HepG2 (cell line): ENCODE results near the gene CHST11. TPM values are rescaled to one million over a fixed set of nuclear protein-coding genes. Genes with fewer than 3 reads are reported as not detected.

Source experiments
- ATAC-seq: fragments of 200-7000 bp; cut with Tn5 transposase; 3 replicates; pipeline ENCODE4 v1.9.1; 2020; ENCODE audit warnings: mild to moderate bottlenecking, moderate library complexity
- BruUV-seq: library from RNA; stranded (reverse); fragments of 400-500 nt; replicated peaks from 2 replicates; lab custom pipeline; 2021; lab: Mats Ljungman, UMichigan
- CTCF ChIA-PET: fragments of 300-600 bp; formaldehyde crosslinking; extraction: SDS; loops from one replicate; lab custom pipeline; 2021; ENCODE audit warnings: low total read pairs, inconsistent platforms, low intra/inter-chr PET ratio; lab: Yijun Ruan, JAX
- POLR2A ChIA-PET: fragments of 350-600 bp; sonication (Branson Sonifier 250); formaldehyde crosslinking; loops from one replicate; lab custom pipeline; 2020; ENCODE audit warnings: antibody characterized with exemption, inconsistent platforms; lab: Yijun Ruan, JAX
- DNase-seq: peaks from one replicate; pipeline ENCODE4 v3.0.0-alpha.2; 2015; ENCODE audit warnings: low spot score
- FAIRE-seq: peaks from 3 replicates; lab custom pipeline; 2011; peaks lifted over from hg19 to GRCh38; lab: Jason Lieb, UNC
- H2AFZ ChIP-seq: one replicate; pipeline ENCODE4 v1.6.1; 2011; ENCODE audit warnings: low read length, inconsistent platforms
- H3K27ac ChIP-seq: fragments of 300-600 bp; 3 replicates; pipeline ENCODE4 v1.8.0; 2011; ENCODE audit warnings: mixed run types, mild to moderate bottlenecking, mixed read lengths, low read length, inconsistent platforms; ENCODE audit not compliant: insufficient read depth; ENCODE audit errors: extremely low read length
- H3K27me3 ChIP-seq, 2 experiments: fragments of 200-600 bp in 1 of 2; 2 replicates in 1 of 2; 3 replicates in 1 of 2; pipeline versions ENCODE4 v1.6.0 to v1.8.0; 2011; ENCODE audit warnings: low read length in 2 of 2, mild to moderate bottlenecking in 2 of 2, moderate library complexity in 2 of 2, inconsistent platforms in 1 of 2; ENCODE audit not compliant: insufficient read depth in 2 of 2, control insufficient read depth in 1 of 2
- H3K36me3 ChIP-seq, 2 experiments: fragments of 200-600 bp in 1 of 2; replicated peaks in 1 of 2; 2 replicates in 1 of 2; 3 replicates in 1 of 2; pipeline versions ENCODE4 v1.5.1 to v1.8.0; 2011; ENCODE audit warnings: low read length in 2 of 2, inconsistent platforms in 1 of 2; ENCODE audit not compliant: insufficient read depth in 2 of 2, control insufficient read depth in 1 of 2
- H3K4me1 ChIP-seq: 2 replicates; pipeline ENCODE4 v1.5.1; 2012; ENCODE audit warnings: low read length, inconsistent platforms; ENCODE audit not compliant: insufficient read depth
- H3K4me2 ChIP-seq: 2 replicates; pipeline ENCODE4 v1.6.0; 2011; ENCODE audit warnings: low read depth, low read length, inconsistent platforms
- H3K4me3 ChIP-seq, 3 experiments: fragments of 200-600 bp in 1 of 3; sonication (generic), shearing (Covaris generic) in 1 of 3; replicated peaks in 1 of 3; 2 replicates each; pipeline ENCODE4 v1.5.1; 2011 to 2016; ENCODE audit warnings: low read length in 3 of 3, inconsistent platforms in 2 of 3, low read depth in 2 of 3, mild to moderate bottlenecking in 2 of 3, control low read depth in 1 of 3, mixed read lengths in 1 of 3; ENCODE audit not compliant: insufficient read depth in 1 of 3
- H3K79me2 ChIP-seq: one replicate; pipeline ENCODE4 v1.6.1; 2011; ENCODE audit warnings: low read length, inconsistent platforms; ENCODE audit not compliant: insufficient read depth
- H3K9ac ChIP-seq: 2 replicates; pipeline ENCODE4 v1.6.0; 2011; ENCODE audit warnings: mild to moderate bottlenecking, low read depth, low read length, inconsistent platforms; ENCODE audit not compliant: insufficient read depth
- H3K9me3 ChIP-seq: 2 replicates; pipeline ENCODE4 v1.5.1; 2012; ENCODE audit warnings: mild to moderate bottlenecking, low read length
- H4K20me1 ChIP-seq: 2 replicates; pipeline ENCODE4 v1.6.0; 2011; ENCODE audit warnings: inconsistent platforms, mild to moderate bottlenecking, low read length, moderate library complexity; ENCODE audit not compliant: insufficient read depth
- ERF ChIP-seq: IDR thresholded peaks from 2 replicates; pipeline ENCODE4 v1.6.1; 2018; ENCODE audit warnings: missing biosample characterization, missing genetic modification reagents
- HNF4G ChIP-seq, 2 experiments: sonication (generic) in 1 of 2; formaldehyde crosslinking in 1 of 2; IDR thresholded peaks; 2 replicates each; pipeline versions ENCODE4 v1.4.0 to v1.6.1; 2011 to 2020; ENCODE audit warnings: borderline replicate concordance in 2 of 2, low read depth in 2 of 2, mild to moderate bottlenecking in 2 of 2, low read length in 1 of 2, missing genetic modification reagents in 1 of 2, moderate library complexity in 1 of 2
- HNRNPK ChIP-seq: fragments of 200-400 bp; formaldehyde crosslinking; IDR thresholded peaks from 2 replicates; pipeline ENCODE4 v1.6.1; 2018; ENCODE audit warnings: low read length, low read depth, moderate library complexity, mild to moderate bottlenecking; ENCODE audit not compliant: poor library complexity, severe bottlenecking
- MAX ChIP-seq: IDR thresholded peaks from 2 replicates; pipeline ENCODE4 v1.6.1; 2012; ENCODE audit warnings: inconsistent platforms
- NFKBIZ ChIP-seq: IDR thresholded peaks from 2 replicates; pipeline ENCODE4 v1.6.1; 2018; ENCODE audit warnings: missing genetic modification reagents, missing compliant biosample characterization
- PATZ1 ChIP-seq: sonication (generic); formaldehyde crosslinking; IDR thresholded peaks from 2 replicates; pipeline ENCODE4 v1.4.0; 2020; ENCODE audit warnings: missing genetic modification reagents
- POLR2AphosphoS2 ChIP-seq: IDR thresholded peaks from 2 replicates; pipeline ENCODE4 v1.6.1; 2011; ENCODE audit warnings: low read depth, low read length, improper control_type of control experiment
- RFX5 ChIP-seq: IDR thresholded peaks from 2 replicates; pipeline ENCODE4 v1.6.1; 2011; ENCODE audit warnings: low read depth, low read length, improper control_type of control experiment
- TBL1XR1 ChIP-seq: fragments of 150-350 bp; IDR thresholded peaks from 2 replicates; pipeline ENCODE4 v1.6.1; 2014; ENCODE audit warnings: borderline replicate concordance, low read length; ENCODE audit not compliant: partially characterized antibody
- TIGD3 ChIP-seq: sonication (generic); formaldehyde crosslinking; IDR thresholded peaks from 2 replicates; pipeline ENCODE4 v1.5.1; 2020; ENCODE audit warnings: mild to moderate bottlenecking, missing genetic modification reagents, borderline replicate concordance
- ZMYM4 ChIP-seq: sonication (generic); formaldehyde crosslinking; IDR thresholded peaks from 2 replicates; pipeline ENCODE4 v1.8.1; 2023; ENCODE audit warnings: mild to moderate bottlenecking, missing genetic modification reagents
- ZNF468 ChIP-seq: sonication (generic); formaldehyde crosslinking; IDR thresholded peaks from 2 replicates; pipeline ENCODE4 v1.8.0; 2022; ENCODE audit warnings: mild to moderate bottlenecking, moderate library complexity, missing genetic modification reagents
- ZNF563 ChIP-seq: sonication (generic); formaldehyde crosslinking; IDR thresholded peaks from 2 replicates; pipeline ENCODE4 v1.8.0; 2022; ENCODE audit warnings: mild to moderate bottlenecking, moderate library complexity, missing genetic modification reagents
- ZNF740 ChIP-seq: sonication (generic); formaldehyde crosslinking; IDR thresholded peaks from 2 replicates; pipeline ENCODE4 v1.4.0; 2020; ENCODE audit warnings: missing genetic modification reagents
- ZNF746 ChIP-seq: sonication (generic); formaldehyde crosslinking; IDR thresholded peaks from 2 replicates; pipeline ENCODE4 v1.8.0; 2022; ENCODE audit warnings: mild to moderate bottlenecking, missing genetic modification reagents
- WGBS: methylation state at CpG from one replicate; pipeline ENCODE4 v1.1.6; 2017; ENCODE audit warnings: low lambda C conversion rate; 5-methylcytosine and 5-hydroxymethylcytosine counted together
- in situ Hi-C: cut with HindIII; loops from 2 replicates; pipeline ENCODE4 v1.10.0; 2017; ENCODE audit warnings: low pct_unique_long_range_greater_than_20kb; ENCODE audit not compliant: extremely low pct_ligation_motif_present
- intact Hi-C: fragments of 100-400 bp; cut with micrococcal nuclease; formaldehyde crosslinking; loops from one replicate; pipeline ENCODE4 v1.10.0; 2022; ENCODE audit not compliant: unreplicated experiment
- polyA plus RNA-seq, 8 experiments: library from polyadenylated mRNA; depleted of rRNA in 3 of 8; stranded (reverse) in 7 of 8; unstranded in 1 of 8; fragments of >200 nt; fragmentation: Illumina TruSeq in 4 of 8; extraction: Trizol in 4 of 8; gene quantifications; 2 replicates each; pipeline versions ENCODE4 v1.2.1 to v1.2.3, GENCODE V29; 2011 to 2016; ENCODE audit warnings: low read depth in 4 of 8, missing spikeins in 1 of 8, mixed read lengths in 1 of 8; ENCODE audit not compliant: insufficient read depth in 1 of 8
- total RNA-seq, 5 experiments: library from RNA; depleted of rRNA; stranded (reverse); fragments of >200 nt; fragmentation: Illumina TruSeq; extraction: Trizol; gene quantifications; 2 replicates each; pipeline ENCODE4 v1.2.3, GENCODE V29; 2016; ENCODE audit warnings: low read depth in 1 of 5

CHST11 gene
- total and polyA plus RNA-seq, 2 of the 13 experiments (the other 11 are each of a cell fraction or from before 2014, with no cell fraction given): 0.15 TPM; not detected in 1

- no peak for ATAC-seq
- H2AFZ ChIP-seq: no peak overlapping the region
- H3K79me2 ChIP-seq: no peaks in the 10 kb centered on the region
- intact Hi-C loops: no loop called here
- no peak overlapping the region for H3K4me2 ChIP-seq
- no peaks in the 10 kb centered on the region for H4K20me1 ChIP-seq
- POLR2A ChIA-PET: no interaction called here
- no peak for DNase-seq
- WGBS: 3% methylated on average over 2 of the region's 2 CpGs
- CTCF ChIA-PET: no interaction called here
- no peaks in the 10 kb centered on the region for H3K36me3 ChIP-seq
- H3K27ac ChIP-seq: no peak overlapping the region
- H3K9ac ChIP-seq: no peak overlapping the region
- H3K4me3 ChIP-seq: no peak overlapping the region
- no TSS peak for BruUV-seq
- FAIRE-seq: no peak
- in situ Hi-C loops: no loop called here
- peaks cover 0 to 28% of the 10 kb centered on the region in 2 experiments; a peak in 2 of 5 replicates for H3K27me3 ChIP-seq
- H3K4me1 ChIP-seq: no peaks in the 10 kb centered on the region
- no peaks in the 10 kb centered on the region for H3K9me3 ChIP-seq
- TF ChIP-seq HNRNPK (peak; percentile 19), ZNF746 (CRISPR knock-in tag) (no peak)
These were observed 192.6 kb downstream of the CHST11 start for GRCh38 chr12:104649217-104649824.

- no peak overlapping the region for H3K4me3 ChIP-seq
- H3K4me2 ChIP-seq: no peak overlapping the region
- H3K27ac ChIP-seq: no peak overlapping the region
- H3K79me2 ChIP-seq: no peaks in the 10 kb centered on the region
- peaks cover 0 to 28% of the 10 kb centered on the region in 2 experiments; a peak in 2 of 5 replicates for H3K27me3 ChIP-seq
- FAIRE-seq (no peak), ATAC-seq (no peak), DNase-seq (no peak)
- no peak overlapping the region for H2AFZ ChIP-seq
- ChIA-PET CTCF (no interaction called here), POLR2A (no interaction called here)
- in situ Hi-C loops (no loop called here), intact Hi-C loops (no loop called here)
- BruUV-seq: no TSS peak
- no peaks in the 10 kb centered on the region for H3K36me3 ChIP-seq
- H4K20me1 ChIP-seq: no peaks in the 10 kb centered on the region
- no peaks in the 10 kb centered on the region for H3K9me3 ChIP-seq
- H3K9ac ChIP-seq: no peak overlapping the region
- H3K4me1 ChIP-seq: no peaks in the 10 kb centered on the region
- no peak for TF ChIP-seq MAX
- no peak for TF ChIP-seq RFX5
- no peak for TF ChIP-seq ZNF563 (CRISPR knock-in tag)
- no peak for TF ChIP-seq HNF4G (IDR thresholded peaks at IDR 0.05; ENCODE audit: borderline replicate concordance, low read depth, low read length)
- TF ChIP-seq HNF4G (CRISPR knock-in tag; IDR thresholded peaks at IDR 0.05; ENCODE audit: borderline replicate concordance, low read depth): no peak
- TF ChIP-seq NFKBIZ (CRISPR knock-in tag): no peak
- TF ChIP-seq PATZ1: no peak
- no peak for TF ChIP-seq TBL1XR1
- TF ChIP-seq ZMYM4 (CRISPR knock-in tag): no peak
- no peak for TF ChIP-seq POLR2AphosphoS2
- no peak for TF ChIP-seq TIGD3 (CRISPR knock-in tag)
- TF ChIP-seq ERF (CRISPR knock-in tag): no peak
- no peak for TF ChIP-seq ZNF468
- no peak for TF ChIP-seq ZNF740
These were observed 193.2 kb downstream of the CHST11 start for GRCh38 chr12:104649921-104650320.
